ENCODE results near the gene EPG5.
"Not testable (repeated sequence)": the region's sequence is repeated elsewhere in the genome, so short reads cannot be mapped to it uniquely, and the experiment has no call there.

The EPG5 gene

DNA sequence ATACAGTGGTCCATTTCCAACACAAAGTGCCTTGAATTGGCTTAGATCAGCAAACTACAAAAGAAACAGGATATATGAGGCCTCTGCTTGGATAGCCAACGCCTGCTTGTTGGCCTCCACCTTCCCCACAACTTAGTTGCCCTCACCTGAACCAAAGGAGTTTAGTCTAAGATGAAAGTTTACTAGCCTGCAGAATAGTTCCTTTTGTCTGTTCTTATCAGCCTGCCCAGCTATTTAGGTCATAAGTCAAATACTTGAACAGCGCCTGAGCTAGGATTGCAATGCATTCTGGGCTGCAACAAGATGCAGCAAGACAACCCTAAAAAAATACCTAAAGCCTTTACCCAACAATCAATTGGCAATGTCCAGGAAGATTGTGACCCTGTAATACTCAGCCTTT lies 13.1 kb upstream of the EPG5 start:
- DNase-seq (ENCODE audit: low read depth in 2 of 2, low spot score in 1 of 2), result no peak

DNA sequence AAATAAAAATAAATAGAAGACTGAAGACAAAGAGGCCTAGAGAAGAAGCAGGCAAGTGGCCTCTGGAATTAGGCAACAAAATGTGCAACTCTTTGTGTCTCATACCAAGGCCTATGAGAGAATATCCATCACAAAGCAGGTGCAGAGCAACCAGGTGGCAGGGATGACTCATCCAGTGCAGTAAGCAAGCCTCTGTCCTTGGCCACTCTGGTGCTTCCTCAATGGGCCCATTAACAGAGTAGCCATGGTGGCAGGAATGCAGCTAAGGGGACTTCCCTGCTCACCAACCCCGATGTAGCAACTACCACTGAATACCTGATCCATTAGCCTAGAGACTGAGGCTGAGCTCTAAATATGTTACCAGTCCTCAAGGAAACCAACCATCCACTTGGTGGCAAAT lies 11.0 kb upstream of the EPG5 start:
- no peak for DNase-seq (ENCODE audit: low read depth in 2 of 2, low spot score in 1 of 2)

DNA sequence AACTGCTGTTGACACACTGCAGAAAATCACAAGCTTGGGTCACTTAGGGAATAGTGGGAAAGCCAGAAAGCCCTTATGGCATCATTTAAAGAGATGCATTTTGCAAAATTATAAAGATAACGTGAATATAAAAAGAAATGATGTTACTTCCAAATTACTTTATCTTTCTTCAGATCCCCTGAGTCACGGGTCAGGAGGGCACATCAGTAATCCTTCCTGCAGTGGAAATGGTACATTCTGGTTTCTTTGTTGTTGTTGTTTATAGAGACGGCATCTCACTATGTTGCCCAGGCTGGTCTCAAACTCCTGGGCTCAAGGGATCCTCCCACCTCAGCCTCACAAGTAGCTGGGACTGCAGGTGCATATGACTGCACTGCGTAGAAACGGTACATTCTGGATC lies 9.8 kb upstream of the EPG5 start:
- no peak for DNase-seq (ENCODE audit: low read depth in 2 of 2, low spot score in 1 of 2)

DNA sequence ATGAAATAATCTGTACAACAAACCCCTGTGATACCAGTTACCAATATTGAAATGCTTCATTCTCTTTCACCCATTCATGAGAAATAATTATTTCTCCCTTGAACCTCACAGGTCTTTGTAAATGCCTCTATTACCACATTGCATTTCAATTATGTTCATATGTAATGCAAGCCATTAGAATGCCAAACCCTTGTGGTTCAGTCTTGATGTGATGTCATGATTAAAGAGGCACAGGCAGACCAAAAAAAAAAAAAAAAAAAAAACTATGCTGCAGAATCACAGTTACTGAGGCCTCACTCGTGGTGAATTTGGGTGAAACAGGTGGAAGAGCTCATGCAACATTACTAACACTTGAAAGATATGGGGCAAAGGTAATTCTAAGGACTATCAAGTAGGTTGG lies 9.4 kb upstream of the EPG5 start:
- DNase-seq (ENCODE audit: low read depth in 2 of 2, low spot score in 1 of 2), result no peak

DNA sequence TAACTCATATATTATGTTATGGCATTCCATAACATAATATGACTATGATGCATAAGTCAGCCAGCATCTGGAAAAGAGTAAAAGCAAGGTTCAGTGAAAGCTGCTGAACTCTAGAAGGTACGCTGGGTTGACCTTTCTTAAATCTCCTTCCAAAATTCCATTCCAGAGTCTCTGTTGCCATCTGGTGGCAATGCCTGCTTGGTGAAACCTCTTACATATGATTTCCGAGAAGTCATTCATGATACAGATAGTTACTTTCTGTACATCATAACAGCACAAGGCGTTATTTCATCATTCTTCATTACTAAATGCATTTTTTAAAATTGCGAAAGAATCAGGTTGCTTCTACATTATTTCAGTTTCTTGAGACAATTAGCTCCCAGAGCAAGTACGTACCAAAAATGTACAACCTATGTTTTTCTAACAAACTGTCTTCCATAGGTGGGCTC lies 7.0 kb upstream of the EPG5 start:
- DNase-seq (ENCODE audit: low read depth in 2 of 2, low spot score in 1 of 2), result peak in 1 of 2 donors; percentile 22

DNA sequence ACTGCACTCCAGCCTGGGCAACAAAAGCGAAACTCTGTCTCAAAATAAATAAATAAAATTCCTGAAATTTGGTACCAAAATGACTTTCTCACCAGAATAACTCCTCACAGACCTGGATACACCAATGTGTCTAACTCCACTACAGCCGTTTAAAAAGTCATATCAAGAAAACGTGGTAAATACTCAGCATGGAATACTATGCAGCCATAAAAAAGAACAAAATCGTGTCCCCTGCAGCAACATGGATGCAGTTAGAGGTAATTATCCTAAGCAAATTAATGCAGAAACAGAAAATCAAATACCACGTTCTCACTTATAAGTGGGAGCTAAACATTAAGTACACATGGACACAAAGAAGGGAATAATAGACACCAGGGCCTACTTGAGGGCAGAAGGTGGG lies 2.2 kb downstream of the EPG5 start:
- DNase-seq (ENCODE audit: low read depth in 2 of 2, low spot score in 1 of 2), result not testable (repeated sequence)

DNA sequence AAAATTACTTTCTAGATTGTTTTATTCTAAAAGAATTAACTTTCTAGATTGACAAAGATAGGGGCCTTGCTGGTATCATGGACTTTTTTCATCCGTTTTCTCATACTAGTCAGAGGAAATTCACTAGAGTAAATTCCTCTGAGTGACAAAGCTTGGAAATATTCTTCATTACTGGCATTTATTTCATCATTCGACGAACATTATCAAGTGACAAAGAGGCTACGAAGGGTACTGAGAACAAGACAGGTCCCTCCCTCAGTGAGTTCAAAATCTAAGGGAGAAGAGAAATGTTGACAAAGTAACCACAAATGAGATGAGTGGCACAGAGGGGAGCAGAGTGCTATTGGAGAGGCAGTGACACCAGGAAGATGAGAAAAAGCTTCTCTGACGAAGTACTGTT lies 4.3 kb downstream of the EPG5 start:
- no peak for DNase-seq (ENCODE audit: low read depth in 2 of 2, low spot score in 1 of 2)

DNA sequence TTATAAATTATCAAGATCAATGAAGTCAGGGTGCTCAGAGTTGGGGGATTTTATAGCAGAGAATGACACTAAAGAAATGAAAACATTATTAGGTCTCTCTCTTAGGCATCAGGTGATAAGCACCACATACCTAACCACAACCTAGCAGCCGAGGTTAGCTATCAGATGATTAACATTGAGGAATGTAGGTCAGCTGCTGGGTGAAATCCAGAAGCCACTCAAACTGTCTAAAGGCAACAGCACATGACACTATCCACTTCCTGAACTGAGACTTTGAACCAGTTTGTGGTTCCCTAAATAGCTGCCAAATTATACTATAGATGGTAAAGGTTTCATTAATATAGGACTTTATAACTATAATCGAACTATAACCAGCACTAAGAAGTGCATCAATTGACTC lies 4.7 kb downstream of the EPG5 start:
- no peak for DNase-seq (ENCODE audit: low read depth in 2 of 2, low spot score in 1 of 2)

DNA sequence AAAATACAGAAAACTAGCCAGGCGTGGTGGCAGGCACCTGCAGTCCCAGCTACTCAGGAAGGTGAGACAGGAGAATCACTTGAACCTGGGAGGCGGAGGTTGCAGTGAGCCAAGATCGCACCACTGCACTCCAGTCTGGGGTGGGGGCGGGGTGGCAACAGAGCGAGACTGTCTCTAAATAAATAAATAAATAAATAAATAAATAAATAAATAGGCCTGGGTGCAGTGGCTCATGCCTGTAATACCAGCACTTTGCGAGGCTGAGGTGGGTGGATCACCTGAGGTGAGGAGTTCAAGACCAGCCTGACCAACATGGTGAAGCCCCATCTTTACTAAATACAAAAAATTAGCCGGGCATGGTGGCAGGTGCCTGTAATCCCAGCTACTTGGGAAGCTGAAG lies 7.6 kb downstream of the EPG5 start:
- DNase-seq (ENCODE audit: low read depth in 2 of 2, low spot score in 1 of 2), result not testable (repeated sequence)

DNA sequence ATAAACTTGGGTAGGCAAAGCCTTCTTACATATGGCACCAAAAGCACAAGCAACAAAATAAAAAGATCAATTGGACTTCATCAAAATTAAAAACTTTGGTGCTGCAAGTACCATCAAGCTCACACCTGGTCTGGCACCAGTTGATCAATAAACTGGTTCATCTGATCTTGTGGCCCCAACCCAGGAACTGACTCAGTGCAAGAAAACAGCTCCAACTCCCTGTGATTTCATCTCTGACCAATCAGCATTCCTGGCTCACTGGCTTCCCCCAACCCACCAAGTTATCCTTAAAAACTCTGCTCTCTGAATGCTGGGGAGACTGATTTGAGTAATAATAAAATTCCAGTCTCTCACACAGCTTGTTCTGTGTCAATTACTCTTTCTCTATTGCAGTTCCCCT lies 8.4 kb downstream of the EPG5 start:
- no peak for DNase-seq (ENCODE audit: low read depth in 2 of 2, low spot score in 1 of 2)

DNA sequence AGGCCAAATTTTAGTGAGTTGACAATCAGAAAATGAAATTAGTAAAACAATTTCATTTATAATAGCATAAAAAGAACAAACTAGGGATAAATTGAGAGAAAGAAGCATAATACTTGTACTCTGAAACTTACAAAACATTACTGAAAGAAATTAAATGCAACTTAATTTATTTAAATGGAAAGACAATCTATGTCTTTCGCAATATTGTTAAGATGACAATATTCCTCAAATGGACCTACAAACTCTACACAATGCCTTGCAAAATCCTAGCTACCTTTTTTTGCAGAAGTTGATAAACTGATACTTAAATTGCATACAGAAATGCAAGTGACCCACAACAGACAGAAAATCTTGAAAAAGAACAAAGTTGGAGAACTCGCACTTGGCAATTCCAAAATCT lies 9.1 kb downstream of the EPG5 start:
- no peak for DNase-seq (ENCODE audit: low read depth in 2 of 2, low spot score in 1 of 2)

DNA sequence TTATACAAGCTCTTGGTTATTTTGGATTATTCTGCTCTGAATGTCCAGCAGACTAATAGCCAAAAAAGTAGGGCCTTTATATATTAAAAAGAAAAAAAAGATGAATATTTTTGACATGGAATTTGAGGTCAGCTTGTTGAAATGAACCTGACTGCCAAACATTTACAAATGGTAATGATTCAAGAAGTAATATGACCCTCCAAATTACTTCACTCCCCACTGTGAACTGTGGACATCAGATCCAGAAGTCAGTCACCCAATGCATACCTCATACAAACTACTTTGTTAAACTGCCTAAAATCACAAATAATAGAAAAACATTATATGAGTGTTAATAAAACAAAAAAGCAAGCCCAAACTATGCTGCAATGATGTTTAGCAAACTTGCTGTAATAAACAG lies 10.0 kb downstream of the EPG5 start:
- no peak for DNase-seq (ENCODE audit: low read depth in 2 of 2, low spot score in 1 of 2)

DNA sequence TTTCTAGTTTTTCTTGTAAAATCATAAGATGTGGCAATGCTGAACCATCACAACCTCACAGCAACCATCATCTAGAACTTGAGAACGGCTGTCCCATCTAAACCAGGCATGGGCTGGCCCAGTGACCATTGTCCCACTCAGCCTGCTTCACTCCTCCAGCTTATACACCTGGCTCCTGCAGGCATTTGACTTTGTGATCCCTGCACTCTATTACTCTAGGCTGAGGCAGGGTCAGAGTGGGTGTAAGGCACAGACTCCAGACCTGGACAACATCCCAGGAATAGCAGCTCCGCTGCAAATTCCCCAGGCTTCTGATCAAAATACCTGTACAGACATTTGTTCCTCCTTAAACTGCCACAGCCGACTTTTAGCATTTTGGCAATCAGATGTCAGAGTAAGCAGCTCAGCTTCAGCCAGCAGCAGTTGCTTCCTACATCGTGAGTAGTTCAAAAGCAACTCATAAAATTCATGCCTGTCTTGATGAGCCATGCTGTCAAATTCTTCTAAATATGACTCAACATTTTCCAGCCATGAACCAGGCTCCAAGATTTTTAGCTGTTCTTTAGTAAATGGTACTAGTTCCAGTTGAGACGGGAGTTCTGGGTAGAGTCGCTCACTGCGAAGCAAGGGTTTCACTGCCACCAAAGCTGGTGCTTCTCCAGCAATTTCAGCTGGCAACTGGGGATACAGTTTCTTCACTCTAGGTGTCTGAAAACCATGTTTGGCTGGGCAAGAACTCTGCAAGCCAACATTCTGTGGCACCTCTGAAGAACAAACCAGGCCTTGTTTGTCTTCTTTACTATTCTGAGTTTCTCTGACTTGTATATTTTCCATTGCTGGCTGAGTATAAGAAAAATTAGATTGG lies 12.8 kb downstream of the EPG5 start:
- DNase-seq (ENCODE audit: low read depth in 2 of 2, low spot score in 1 of 2), result no peak

DNA sequence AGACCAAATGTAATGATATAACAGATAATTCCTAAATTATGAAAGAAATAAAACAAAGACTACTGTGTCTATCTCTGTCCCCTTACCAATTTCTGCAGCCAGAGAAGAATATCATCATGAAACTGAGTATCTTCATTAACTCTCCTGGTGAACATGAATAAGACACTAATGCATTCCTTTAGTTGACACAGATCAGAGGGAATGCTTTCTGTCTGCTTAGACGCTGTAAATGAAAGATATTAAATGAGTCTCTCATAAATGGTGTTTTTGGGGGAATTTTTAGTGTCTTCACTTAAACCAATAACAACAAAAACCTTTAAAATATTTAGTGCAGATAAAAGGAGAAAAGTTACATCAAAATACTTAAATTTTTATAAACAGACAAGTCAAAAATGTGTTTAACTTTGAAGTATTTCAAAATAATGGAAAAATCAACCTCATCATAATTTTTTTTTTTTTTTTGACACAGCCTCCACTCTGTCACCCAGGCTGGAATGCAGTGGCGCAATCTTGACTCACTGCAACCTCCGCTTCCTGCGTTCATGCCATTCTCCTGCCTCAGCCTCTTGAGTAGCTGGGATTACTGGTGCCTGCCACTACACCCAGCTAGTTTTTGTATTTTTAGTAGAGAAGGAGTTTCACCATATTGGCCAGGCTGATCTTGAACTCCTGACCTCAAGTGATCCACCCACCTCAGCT lies 16.0 kb downstream of the EPG5 start:
- no peak for DNase-seq (ENCODE audit: low read depth in 2 of 2, low spot score in 1 of 2)

DNA sequence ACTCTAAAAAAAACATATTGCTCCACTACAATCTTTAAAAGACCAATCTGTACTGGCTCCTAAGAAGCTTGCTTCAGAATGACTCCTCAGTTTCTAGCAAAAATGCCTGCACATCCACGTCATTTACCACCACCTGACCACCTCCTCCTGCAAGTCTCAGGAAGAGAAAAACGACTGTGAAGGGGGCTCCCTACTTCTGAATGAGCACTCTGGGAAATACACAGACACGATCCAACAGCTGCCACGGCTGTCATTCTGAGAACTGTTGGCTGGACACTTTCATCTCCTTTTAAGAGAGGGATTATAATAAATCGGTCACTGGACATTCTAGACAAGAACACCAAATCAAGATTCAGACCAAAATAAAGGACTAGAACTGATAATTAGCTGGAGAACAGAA lies 21.5 kb downstream of the EPG5 start:
- no peak for DNase-seq (ENCODE audit: low read depth in 2 of 2, low spot score in 1 of 2)

DNA sequence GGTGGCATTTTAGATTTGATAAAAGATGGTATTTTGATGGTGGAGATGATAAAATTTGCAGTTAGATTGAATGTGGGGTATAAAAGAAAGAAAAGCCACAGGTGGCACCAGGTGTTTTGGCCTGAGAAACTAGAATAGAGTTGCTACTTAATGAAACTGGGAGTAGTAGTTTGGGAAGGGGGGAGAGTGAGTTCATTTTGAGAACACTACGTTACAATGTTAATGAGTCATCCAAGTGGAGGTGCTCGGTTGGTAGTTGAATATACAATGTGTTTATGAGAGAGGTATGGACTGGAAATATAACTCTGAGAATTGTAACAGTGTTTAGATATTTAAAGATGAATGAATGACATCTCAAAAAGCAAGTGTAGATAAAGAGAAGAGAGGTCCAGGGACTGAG lies 26.4 kb downstream of the EPG5 start:
- DNase-seq (ENCODE audit: low read depth in 2 of 2, low spot score in 1 of 2), result no peak

DNA sequence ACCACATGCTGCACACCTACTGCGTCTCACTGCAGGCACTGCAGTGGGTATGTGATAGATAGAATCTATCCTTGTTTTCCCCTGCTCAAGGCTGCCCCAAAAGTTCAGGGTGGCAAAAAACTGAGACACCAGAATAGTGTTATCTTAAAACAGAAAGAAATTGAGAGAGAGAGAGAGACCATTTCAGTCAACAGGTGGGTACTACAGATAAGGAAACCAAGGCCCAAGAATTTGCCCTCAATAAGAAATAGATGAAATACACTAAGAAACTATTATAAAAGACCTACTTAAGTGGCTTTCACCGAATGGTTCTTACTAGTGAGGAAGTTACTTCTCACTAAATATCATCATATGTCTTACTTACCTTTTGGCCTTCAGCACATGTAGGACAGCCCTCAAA lies 27.9 kb downstream of the EPG5 start:
- DNase-seq (ENCODE audit: low read depth in 2 of 2, low spot score in 1 of 2), result no peak

DNA sequence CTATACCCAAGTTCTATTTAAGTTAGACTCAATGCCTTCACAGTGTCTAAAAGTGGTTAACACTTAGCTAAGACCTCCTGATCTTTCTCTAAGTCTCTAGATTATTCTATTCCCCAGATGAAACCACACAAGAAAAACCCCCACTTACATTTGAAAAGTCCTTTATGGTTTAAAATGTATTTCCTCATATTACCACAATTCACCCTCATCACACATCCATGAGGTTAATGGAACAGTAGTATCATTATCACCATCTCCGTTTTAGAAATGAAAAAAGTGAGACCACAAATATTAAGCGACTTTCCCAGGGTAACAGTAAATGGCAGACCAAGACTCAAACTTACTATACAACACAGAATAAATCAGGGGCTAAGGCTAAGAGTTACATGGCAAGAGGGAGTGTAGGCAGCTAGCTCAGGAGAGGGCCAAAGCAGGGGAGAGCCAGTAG lies 28.6 kb downstream of the EPG5 start:
- DNase-seq (ENCODE audit: low read depth in 2 of 2, low spot score in 1 of 2), result no peak

DNA sequence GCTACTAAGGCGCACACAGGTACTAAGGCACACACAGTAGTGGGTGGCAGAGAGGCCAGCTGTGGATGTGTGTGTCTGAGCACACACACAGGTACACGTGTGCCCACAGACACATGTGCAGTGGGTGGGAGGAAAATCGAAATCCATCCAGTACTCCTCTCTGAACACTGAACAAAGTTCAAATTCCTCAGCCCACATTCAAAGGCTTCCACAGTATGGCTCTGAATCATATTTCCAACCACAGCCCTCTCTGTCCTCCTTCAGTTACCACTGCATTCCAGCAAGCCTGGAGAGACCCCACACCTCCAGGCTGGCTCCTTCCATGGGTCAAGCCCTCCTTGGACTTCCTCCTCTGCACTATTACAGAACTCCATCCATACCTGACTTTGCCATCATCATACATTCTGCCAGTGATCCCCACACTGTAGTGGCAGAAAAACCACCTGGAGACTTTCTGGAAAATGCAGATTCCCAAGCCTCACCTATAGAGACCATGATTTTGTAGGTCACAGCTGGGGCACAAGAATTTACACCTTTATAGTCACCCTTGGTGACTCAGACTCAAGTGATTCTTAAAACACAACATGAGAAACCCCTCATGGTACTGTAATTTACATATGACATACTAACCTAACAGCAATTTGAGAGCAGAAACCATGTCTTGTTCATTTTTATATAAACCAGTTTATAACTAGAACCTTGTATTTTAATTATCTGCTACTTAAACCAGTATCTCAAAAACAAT lies 31.4 kb downstream of the EPG5 start:
- no peak for DNase-seq (ENCODE audit: low read depth in 2 of 2, low spot score in 1 of 2)

DNA sequence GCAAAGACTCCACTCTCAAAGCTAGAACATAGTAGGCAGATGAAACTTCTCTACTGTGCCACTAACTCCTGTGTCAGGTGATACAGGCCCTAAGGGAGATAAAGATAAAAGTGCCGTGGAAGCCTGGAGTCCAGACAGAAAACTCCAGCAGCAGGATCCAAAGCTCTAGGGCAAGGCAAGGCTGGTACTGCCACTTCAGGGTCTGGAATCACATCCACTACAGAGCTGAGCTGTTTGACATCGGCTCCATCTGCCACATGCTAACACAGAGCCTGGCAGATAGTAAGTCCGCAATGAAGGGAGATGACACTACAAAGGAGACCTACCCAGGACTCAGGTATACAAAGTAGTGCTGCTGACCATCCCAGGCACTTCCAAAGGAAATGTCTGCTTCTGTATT lies 34.4 kb downstream of the EPG5 start:
- no peak for DNase-seq (ENCODE audit: low read depth in 2 of 2, low spot score in 1 of 2)

DNA sequence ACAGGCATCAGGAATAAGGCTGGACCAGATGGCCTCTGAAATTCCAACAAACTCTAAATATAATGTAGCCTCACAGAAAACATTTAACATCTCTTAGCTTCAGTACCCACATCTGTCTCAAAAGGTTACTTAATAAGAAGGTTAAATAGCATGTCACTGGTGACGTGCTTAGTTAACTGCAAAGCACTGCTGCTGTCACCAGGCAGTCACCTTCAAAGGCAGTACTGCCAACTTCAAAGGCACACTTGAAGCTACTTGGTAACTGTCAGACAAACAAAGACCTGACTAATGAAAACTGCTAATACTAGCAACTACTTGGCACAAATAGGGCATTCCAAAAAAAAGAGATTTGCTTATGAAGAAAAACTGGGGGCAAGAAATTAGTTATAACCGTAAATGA lies 36.2 kb downstream of the EPG5 start:
- no peak for DNase-seq (ENCODE audit: low read depth in 2 of 2, low spot score in 1 of 2)

DNA sequence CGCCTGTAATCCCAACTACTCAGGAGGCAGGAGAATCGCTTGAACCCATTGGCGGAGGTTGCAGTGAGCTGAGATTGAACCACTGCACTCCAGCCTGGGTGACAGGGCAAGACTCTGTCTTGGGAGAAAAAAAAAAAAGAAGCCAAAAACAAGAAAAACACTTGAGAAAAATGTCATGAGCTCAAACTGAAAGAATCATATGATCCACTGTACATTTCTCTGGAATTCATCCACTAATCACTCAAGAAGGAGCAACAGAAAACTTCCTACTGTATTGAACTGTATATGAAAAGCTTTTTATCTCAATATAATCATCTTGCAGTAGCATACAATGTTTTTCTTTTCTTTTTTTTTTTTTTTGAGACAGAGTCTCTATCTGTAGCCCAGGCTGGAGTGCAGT lies 40.4 kb downstream of the EPG5 start:
- no peak for DNase-seq (ENCODE audit: low read depth in 2 of 2, low spot score in 1 of 2)

All from stimulated activated CD8-positive, alpha-beta memory T cell treated with anti-CD3 and anti-CD28 coated beads, Interleukin-4, amount 100 ng/mL, for 4 hours (primary cell).